HuH-7.5 (cell line): ENCODE results near the gene MACROD2.
"Not testable (repeated sequence)": the region's sequence is repeated elsewhere in the genome, so short reads cannot be mapped to it uniquely, and the experiment has no call there.

Experiments
- DNase-seq: peaks from one replicate; pipeline ENCODE4 v3.0.0; 2011; ENCODE audit warnings: low spot score

MACROD2 gene

DNA sequence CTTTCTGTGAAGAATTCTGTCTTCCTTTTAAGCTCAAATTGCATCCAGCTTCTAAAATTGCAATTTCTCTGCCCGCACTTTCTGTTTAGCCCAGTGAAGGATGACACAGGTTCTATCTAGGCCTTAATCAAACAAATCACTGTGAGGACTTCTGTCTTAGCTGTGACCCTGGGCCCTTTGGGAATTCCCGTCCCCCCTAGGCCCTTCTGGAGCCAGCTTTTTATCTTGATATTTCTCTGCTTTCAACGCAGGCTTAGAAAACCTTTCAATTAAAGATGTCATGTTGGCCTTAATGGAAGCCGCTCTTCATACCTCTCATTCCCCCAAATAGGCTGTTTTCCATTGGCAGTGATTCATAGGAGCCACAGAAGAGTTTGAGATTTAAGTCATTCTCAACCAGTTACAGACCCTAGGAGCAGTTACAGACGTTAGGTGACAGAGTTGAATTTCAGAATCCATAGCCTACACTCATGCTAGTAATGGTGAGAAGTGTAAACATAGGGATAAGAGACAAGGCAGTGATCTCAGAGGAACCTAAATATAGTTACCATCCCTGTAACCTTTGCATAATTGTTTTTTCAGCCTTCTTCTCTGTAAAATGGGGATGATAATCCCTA is 416.9 kb downstream of the MACROD2 start:
- DNase-seq, result no peak

- no peak for DNase-seq
Observed at GRCh38 chr20:14413835-14414234, 418.5 kb downstream of the MACROD2 start.

DNA sequence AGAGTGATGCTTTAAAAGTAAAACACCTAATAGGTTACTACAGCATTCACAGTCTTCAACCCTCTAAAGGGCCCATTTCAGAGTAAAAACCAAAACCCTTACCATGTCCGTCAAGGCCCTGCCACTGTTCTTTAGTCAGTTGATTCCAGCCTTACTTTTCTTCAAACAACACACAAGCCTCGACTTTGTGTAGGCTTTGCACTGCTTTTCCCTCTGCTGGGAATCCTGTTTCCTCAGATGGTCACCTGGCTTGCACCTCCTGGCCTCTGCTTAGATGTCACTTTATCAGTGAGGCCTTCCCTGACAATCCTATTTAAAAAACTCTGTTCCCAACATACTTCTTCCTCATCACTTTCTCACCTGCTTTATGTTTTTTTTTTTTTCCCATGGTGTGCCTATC is 419.2 kb downstream of the MACROD2 start:
- no peak for DNase-seq

DNA sequence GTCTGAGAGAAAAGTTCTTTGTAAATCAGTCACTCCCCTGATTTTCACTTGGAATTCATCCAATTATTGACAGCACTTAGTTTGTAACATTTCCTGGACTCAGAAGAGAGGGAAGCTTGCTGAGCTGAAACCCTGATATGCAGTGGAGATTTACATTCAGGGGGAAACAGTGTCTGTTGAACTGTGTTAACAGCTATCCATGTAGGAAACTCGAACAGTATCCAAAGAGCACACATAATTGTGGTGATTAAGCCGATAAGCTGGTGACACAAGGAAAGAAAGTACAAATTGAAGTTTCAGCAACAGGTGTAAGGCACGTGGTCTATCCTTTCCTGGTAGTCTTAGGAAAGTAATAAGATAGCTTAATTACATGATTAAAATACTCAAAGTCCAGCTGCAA is 420.2 kb downstream of the MACROD2 start:
- no peak for DNase-seq

- DNase-seq, result no peak
Observed at GRCh38 chr20:14418376-14418775, 423.1 kb downstream of the MACROD2 start.

- DNase-seq, result no peak
Observed at GRCh38 chr20:14422892-14423291, 427.6 kb downstream of the MACROD2 start.

DNA sequence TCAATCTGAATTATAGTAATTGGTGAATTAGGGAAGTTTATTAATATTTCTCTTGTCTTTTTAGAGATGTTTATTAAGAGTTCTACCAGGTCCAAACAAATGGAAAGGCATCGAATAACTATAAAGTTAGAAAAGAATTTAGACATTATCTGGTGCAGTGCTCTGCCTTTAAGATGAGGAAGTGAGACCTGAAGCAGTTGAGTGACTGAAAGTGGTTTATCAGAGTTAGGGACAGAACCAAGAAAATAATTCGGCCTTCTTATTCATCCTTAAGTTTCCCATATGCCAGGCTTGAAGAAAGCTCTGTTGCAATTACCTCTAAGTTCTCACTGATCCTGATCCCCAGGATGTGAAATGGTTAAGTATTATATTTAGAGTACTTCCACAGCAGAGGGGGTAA is 436.3 kb downstream of the MACROD2 start:
- DNase-seq, result no peak

DNA sequence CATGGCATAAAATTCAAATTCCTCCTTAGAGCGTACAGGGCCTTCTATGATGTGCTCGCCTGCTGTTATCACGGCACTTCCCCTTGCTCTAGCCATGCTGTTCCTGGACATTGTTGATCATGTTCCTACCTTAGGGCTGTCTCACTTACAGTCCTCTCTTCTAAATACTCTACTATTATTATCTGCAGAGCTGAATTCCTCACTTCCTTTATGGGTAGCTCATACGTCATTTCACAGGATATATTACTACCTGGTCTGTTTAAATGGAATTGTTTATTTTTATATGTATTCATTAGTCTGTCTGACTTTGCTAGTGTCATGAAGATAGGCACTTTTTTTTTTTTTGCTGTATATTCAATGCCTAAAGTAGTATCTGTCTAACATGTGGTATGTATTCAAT is 436.8 kb downstream of the MACROD2 start:
- no peak for DNase-seq

DNA sequence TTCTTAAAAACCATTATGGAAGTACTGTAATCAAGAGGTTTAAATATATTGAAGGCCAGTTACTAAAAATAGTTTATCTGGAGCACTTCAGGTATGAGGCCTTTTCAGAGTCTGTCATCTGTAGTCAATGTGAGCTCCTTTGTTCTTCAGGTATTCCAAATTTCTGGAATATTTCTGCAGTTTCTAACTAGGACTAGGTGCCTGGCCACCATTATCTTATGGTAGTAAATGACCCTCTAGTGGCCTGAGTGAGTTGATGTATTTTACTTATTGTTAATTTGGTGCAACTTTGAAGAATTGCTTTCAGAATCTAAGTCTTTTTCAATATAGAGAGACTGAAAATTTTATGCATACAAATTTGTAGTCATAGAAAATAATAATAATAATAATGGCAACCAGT is 437.3 kb downstream of the MACROD2 start:
- DNase-seq, result no peak

GRCh38 chr20:14434384-14435136 is 439.2 kb downstream of the MACROD2 start:
- DNase-seq, result no peak

DNA sequence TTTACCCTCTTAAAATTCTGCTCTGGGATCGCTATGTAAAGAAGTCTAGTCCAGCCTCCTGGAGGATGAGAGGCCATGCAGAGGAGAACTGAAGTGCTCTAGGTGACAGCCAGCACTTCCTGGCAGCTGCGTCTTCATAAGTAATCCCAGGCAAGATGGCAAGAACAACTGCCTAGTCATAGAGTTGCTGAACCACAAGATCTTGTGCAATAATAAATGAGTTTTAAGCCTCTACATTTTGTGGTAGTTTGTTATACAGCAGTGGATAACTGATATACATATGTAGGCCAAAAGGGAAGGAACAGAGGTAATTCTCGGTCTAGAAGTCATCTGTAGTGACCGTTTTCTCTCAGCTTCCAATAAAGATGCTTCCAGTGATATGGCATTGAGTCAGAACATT is 445.9 kb downstream of the MACROD2 start:
- DNase-seq, result no peak

DNA sequence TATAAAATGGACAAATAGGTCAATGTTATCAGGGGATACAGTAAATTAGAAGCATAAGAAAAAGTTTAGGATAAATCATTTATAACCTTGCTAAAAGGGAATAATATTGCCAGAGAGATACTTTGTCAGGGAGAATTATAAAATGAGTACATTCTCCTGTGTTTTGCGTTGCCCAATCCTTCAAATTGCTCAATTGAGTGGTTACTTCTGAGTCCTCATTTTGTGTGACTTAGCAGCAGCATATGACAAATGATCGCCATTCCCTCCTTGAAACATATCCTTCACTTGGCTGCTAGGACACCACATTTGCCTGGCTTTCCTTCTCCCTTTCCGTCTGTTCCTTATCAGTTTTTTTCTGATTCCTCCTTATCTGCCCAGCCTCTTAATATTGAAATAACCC is 448.8 kb downstream of the MACROD2 start:
- DNase-seq, result no peak

- no peak for DNase-seq
Observed at GRCh38 chr20:14445310-14445709, 450.0 kb downstream of the MACROD2 start.

DNA sequence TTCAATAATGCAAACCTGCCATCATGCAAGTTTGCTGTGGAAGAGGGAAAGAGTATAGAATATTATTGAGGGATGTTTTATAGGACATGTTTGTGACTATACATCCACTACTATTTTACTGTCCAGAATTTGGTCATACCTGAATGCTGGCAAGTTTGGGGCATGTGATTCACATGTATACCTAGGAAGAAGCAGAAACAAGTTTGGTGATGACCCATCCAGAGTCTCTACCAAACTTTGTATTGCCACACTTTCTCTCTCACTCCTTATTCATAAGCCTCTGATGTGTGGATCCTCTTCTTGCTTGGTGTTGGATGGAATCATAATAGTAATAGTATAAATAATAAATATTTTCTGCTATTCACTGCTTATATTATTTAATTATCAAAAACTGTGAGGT is 450.6 kb downstream of the MACROD2 start:
- DNase-seq, result no peak

DNA sequence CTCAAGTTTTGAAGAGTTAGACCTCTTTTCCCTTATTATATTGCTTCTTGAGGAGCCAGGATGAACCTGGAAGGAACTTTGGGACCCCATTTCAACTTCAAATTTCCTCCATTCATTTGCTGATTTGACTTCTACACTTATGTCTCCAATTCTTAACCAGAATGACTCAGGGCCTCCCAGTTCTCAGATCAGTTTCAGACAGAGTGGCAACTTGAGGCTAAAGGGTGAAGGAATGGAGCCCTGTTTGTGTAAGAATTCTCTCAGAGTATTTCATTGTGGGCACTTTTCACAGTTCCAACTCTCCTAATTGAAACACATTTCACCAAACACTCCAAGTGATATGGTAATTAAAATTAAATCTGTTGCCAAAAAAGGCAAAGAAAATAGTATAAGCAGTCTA is 451.1 kb downstream of the MACROD2 start:
- no peak for DNase-seq

DNA sequence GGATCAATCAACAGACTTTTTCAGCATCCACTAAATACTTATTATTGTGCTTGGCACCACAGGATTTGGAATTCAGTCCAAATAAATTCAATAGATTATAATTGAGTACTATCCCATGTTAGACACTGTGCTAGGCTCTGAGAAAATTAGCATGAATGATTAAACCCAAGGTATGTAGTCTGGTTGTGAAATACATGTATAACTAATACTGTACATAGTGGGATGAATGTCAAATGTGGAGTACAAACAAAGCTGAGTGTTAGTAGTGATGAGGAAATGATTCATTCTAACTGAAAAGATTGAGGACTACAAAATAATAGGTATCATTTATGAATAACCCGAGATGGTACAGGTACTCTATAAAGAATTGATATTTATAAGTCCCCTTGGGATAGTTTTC is 454.0 kb downstream of the MACROD2 start:
- peak; percentile 19 for DNase-seq

DNA sequence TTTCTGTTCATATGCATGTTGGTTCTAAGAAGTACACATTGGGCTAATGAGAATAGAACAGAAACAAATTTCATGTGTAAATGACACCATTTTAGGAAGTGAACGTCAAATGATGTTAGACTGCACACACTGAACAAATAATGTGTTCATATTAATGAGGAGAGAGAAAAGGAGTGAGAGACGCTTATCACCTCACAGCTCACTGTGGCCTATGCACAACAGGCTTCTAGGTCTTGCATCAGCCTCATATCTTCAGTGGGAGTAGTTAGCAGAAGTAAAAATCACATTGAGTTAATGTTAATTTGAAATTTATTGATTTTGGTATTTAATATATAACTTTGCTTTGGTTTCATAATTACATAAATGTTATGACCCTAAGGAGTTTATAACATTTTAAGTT is 454.9 kb downstream of the MACROD2 start:
- no peak for DNase-seq

DNA sequence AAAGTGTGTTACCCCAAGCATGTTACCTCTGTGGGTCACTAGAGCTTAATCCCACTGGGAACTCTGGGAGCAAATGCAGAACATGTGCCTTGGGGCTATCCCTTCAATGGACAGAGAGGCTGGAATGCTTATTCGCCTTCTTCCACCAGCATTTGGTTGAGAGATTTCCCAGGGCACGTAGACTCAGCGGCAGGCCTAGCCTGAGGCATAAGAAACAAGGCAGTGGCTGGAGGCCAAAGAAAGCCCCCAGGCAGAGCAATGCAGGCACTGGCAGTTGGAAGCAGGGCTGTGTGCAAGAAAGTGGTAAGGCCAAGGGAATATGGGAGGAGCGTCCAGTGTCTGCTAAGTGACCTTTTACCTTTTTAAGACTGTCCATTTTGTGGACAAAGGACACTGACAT is 456.1 kb downstream of the MACROD2 start:
- no peak for DNase-seq

GRCh38 chr20:14453259-14453658 is 457.9 kb downstream of the MACROD2 start:
- no peak for DNase-seq

GRCh38 chr20:14454296-14454695 is 459.0 kb downstream of the MACROD2 start:
- no peak for DNase-seq

DNA sequence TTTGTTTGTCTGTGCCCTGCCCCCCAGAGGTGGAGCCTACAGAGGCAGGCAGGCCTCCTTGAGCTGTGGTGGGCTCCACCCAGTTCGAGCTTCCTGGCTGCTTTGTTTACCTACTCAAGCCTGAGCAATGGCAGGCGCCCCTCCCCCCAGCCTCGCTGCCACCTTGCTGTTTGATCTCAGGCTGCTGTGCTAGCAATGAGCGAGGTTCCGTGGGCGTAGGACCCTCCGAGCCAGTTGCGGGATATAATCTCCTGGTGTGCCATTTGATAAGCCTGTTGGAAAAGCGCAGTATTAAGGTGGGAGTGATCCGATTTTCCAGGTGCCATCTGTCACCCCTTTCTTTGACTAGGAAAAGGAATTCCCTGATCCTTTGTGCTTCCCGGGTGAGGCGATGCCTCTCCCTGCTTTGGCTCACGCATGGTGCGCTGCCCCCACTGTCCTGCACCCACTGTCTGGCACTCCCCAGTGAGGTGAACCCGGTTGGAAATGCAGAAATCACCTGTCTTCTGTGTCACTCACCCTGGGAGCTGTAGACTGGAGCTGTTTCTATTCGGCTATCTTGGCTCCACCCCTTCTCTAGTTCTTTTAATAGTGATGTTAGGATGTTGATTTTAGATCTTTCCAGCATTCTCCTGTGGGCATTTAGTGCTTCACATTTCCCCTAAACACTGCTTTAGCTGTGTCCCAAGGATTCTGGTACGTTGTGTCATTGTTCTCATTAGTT is 471.9 kb downstream of the MACROD2 start:
- not testable (repeated sequence) for DNase-seq

DNA sequence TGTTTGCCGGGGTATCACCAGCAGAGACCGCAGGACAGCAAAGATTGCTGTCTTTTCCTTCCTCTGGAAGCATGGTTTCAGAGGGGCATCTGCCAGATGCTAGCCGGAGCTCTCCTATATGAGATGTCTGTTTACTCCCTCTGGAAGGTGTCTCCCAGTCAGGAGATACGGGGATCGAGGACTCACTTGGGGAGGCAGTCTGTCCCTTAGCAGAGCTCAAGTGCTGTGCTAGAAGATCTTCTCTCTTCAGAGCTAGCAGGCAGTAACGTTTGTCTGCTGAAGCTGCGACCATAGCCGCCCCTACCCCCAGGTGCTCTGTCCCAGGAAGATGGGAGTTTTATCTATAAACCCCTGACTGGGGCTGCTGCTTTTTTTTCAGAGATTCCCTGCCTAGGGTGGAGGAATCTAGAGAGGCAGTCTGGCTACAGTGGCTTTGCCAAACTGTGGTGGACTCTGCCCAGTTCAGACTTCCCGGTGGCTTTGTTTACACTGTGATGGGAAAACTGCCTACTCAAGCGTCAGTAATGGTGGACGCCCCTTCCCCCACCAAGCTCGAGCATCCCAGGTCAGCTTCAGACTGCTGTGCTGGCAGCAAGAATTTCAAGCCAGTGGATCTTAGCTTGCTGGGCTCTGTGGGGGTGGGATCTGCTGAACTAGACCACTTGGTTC is 475.0 kb downstream of the MACROD2 start:
- no peak for DNase-seq
